ENCODE data around the gene EEIG2. TPM values are rescaled to one million over a fixed set of nuclear protein-coding genes. Genes with fewer than 3 reads are reported as not detected.

Gene EEIG2
- total RNA-seq, 1 experiment from 2014 or later = 16.0 TPM

DNA sequence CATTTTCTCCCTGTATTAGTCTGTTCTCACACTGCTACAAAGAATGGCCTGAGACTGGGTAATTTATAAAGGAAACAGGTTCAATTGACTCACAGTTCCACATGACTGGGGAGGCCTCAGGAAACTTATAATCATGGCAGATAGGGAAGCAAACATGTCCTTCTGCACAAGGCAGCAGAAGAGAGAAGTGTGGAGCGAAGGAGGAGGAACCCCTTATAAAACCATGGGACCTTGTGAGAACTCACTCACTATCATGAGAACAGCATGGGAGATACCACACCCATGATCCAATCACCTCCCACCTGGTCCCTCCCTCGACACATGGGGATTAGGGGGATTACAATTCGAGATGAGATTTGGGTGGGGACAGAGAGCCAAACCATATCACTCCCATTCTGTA is 35.2 kb upstream of the EEIG2 start:
- H3K27ac ChIP-seq (ENCODE audit: low read depth, low read length) = no peak overlapping the region
- H3K27me3 ChIP-seq (ENCODE audit: insufficient read depth, low read length) = no peaks in the 10 kb centered on the region
- POLR2A ChIA-PET = no interaction called here
- intact Hi-C loops (cut with micrococcal nuclease) = no loop called here
- no peaks in the 10 kb centered on the region for H3K9me2 ChIP-seq (ENCODE audit: insufficient read depth)
- no peaks in the 10 kb centered on the region for H4K20me1 ChIP-seq (ENCODE audit: insufficient read depth)
- no peak overlapping the region for H3K9ac ChIP-seq (ENCODE audit: low read length)
- no peak overlapping the region for H3K4me3 ChIP-seq (replicated peaks in 1 of 2; ENCODE audit: low read depth in 1 of 2, low read length in 2 of 2)
- RAD21 ChIA-PET (ENCODE audit: low non-redundant PET in 1 of 2, low total read pairs in 2 of 2, uncharacterized antibody in 2 of 2, unreplicated experiment in 2 of 2) = no interaction called here
- H2AFZ ChIP-seq (ENCODE audit: low read depth, low read length, poor library complexity, severe bottlenecking) = no peak overlapping the region
- H3K36me3 ChIP-seq (ENCODE audit: control insufficient read depth in 1 of 2, insufficient read depth in 2 of 2, low read length in 2 of 2) = no peaks in the 10 kb centered on the region
- DNase-seq (ENCODE audit: low read depth, low spot score) (no peak), ATAC-seq (no peak)
- no peaks in the 10 kb centered on the region for H3K4me1 ChIP-seq (ENCODE audit: control insufficient read depth in 1 of 2, insufficient read depth in 2 of 2, low read length in 2 of 2)
- no peak overlapping the region for H3K4me2 ChIP-seq (ENCODE audit: low read length)
- BruUV-seq (replicated peaks) = no TSS peak
- TF ChIP-seq ZNF274 (IDR thresholded peaks at IDR 0.05; ENCODE audit: low read depth, low read length) (no peak), ZFX (IDR thresholded peaks at IDR 0.05) (no peak), YY1 (IDR thresholded peaks at IDR 0.05; ENCODE audit: extremely low read depth, insufficient replicate concordance, low read depth, low read length) (no peak), TCF7L2 (IDR thresholded peaks at IDR 0.05; ENCODE audit: borderline replicate concordance, extremely low read depth, insufficient read depth, insufficient read length) (no peak), ELF1 (IDR thresholded peaks at IDR 0.05; ENCODE audit: borderline replicate concordance, low read depth) (no peak), EGR1 (IDR thresholded peaks at IDR 0.05; ENCODE audit: low read depth) (no peak), JUND (IDR thresholded peaks at IDR 0.05) (no peak), SP1 (IDR thresholded peaks at IDR 0.05; ENCODE audit: low read depth) (no peak), EZH2phosphoT487 (IDR thresholded peaks at IDR 0.05; ENCODE audit: borderline replicate concordance) (no peak), RAD21 (IDR thresholded peaks at IDR 0.05; ENCODE audit: low read depth) (no peak), CEBPB (IDR thresholded peaks at IDR 0.05; ENCODE audit: low read depth) (no peak)
- TF ChIP-seq, protein P1, sequence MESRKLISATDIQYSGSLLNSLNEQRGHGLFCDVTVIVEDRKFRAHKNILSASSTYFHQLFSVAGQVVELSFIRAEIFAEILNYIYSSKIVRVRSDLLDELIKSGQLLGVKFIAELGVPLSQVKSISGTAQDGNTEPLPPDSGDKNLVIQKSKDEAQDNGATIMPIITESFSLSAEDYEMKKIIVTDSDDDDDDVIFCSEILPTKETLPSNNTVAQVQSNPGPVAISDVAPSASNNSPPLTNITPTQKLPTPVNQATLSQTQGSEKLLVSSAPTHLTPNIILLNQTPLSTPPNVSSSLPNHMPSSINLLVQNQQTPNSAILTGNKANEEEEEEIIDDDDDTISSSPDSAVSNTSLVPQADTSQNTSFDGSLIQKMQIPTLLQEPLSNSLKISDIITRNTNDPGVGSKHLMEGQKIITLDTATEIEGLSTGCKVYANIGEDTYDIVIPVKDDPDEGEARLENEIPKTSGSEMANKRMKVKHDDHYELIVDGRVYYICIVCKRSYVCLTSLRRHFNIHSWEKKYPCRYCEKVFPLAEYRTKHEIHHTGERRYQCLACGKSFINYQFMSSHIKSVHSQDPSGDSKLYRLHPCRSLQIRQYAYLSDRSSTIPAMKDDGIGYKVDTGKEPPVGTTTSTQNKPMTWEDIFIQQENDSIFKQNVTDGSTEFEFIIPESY (IDR thresholded peaks at IDR 0.05; ENCODE audit: extremely low read depth, insufficient replicate concordance, low read length) = no peak
- TF ChIP-seq, protein P2, sequence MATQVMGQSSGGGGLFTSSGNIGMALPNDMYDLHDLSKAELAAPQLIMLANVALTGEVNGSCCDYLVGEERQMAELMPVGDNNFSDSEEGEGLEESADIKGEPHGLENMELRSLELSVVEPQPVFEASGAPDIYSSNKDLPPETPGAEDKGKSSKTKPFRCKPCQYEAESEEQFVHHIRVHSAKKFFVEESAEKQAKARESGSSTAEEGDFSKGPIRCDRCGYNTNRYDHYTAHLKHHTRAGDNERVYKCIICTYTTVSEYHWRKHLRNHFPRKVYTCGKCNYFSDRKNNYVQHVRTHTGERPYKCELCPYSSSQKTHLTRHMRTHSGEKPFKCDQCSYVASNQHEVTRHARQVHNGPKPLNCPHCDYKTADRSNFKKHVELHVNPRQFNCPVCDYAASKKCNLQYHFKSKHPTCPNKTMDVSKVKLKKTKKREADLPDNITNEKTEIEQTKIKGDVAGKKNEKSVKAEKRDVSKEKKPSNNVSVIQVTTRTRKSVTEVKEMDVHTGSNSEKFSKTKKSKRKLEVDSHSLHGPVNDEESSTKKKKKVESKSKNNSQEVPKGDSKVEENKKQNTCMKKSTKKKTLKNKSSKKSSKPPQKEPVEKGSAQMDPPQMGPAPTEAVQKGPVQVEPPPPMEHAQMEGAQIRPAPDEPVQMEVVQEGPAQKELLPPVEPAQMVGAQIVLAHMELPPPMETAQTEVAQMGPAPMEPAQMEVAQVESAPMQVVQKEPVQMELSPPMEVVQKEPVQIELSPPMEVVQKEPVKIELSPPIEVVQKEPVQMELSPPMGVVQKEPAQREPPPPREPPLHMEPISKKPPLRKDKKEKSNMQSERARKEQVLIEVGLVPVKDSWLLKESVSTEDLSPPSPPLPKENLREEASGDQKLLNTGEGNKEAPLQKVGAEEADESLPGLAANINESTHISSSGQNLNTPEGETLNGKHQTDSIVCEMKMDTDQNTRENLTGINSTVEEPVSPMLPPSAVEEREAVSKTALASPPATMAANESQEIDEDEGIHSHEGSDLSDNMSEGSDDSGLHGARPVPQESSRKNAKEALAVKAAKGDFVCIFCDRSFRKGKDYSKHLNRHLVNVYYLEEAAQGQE (IDR thresholded peaks at IDR 0.05; ENCODE audit: low read depth) = no peak
- TF ChIP-seq, protein P3, sequence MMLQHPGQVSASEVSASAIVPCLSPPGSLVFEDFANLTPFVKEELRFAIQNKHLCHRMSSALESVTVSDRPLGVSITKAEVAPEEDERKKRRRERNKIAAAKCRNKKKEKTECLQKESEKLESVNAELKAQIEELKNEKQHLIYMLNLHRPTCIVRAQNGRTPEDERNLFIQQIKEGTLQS (IDR thresholded peaks at IDR 0.05) = no peak
- CTCF ChIA-PET = no interaction called here
- no peaks in the 10 kb centered on the region for H3K9me3 ChIP-seq (ENCODE audit: control insufficient read depth in 1 of 2, insufficient read depth in 1 of 2, low read depth in 1 of 2, low read length in 2 of 2)
- H3K79me2 ChIP-seq (ENCODE audit: insufficient read depth, low read length) = no peaks in the 10 kb centered on the region
